GM06990 (cell line): Measurements from ENCODE around the gene CNN1.
"Not testable (repeated sequence)": the region's sequence is repeated elsewhere in the genome, so short reads cannot be mapped to it uniquely, and the experiment has no call there.

Source experiments
- DNase-seq: peaks from one replicate; pipeline ENCODE4 v3.0.0-alpha.2; 2011; ENCODE audit not compliant: insufficient read length; ENCODE audit errors: extremely low read depth
- H3K27me3 ChIP-seq: replicated peaks from 2 replicates; pipeline ENCODE4 v1.6.0; 2011; ENCODE audit warnings: low read length; ENCODE audit not compliant: control insufficient read depth, insufficient read depth
- H3K36me3 ChIP-seq: 2 replicates; pipeline ENCODE4 v1.5.1; 2011; ENCODE audit warnings: low read length; ENCODE audit not compliant: control insufficient read depth, insufficient read depth
- H3K4me3 ChIP-seq: replicated peaks from 2 replicates; pipeline ENCODE4 v1.5.1; 2011; ENCODE audit warnings: low read depth, mild to moderate bottlenecking, control low read depth, low read length
- CTCF ChIP-seq: IDR thresholded peaks from 2 replicates; pipeline ENCODE4 v1.5.1; 2011; ENCODE audit warnings: low read length, control low read depth, mild to moderate bottlenecking, inconsistent platforms; ENCODE audit not compliant: insufficient read depth, poor library complexity, severe bottlenecking

CNN1 gene

GRCh38 chr19:11563532-11563931 lies 24.9 kb downstream of the CNN1 start:
- Histone ChIP-seq H3K36me3 (no peaks in the 10 kb centered on the region), H3K27me3 (no peaks in the 10 kb centered on the region), H3K4me3 (no peak overlapping the region)
- TF ChIP-seq CTCF = no peak
- DNase-seq = no peak

- not testable (repeated sequence) for H3K27me3 ChIP-seq, H3K36me3 ChIP-seq, H3K4me3 ChIP-seq, DNase-seq
Observed at GRCh38 chr19:11564082-11564807, 25.6 kb downstream of the CNN1 start.

- H3K36me3 ChIP-seq, H3K4me3 ChIP-seq, DNase-seq, H3K27me3 ChIP-seq: not testable (repeated sequence)
Observed at GRCh38 chr19:11565649-11565980, 27.0 kb downstream of the CNN1 start.

GRCh38 chr19:11566164-11566563 lies 27.5 kb downstream of the CNN1 start:
- no peak overlapping the region for H3K4me3 ChIP-seq
- DNase-seq = no peak

GRCh38 chr19:11570039-11570462 lies 31.4 kb downstream of the CNN1 start:
- no peaks in the 10 kb centered on the region for H3K27me3 ChIP-seq
- DNase-seq = no peak
- TF ChIP-seq CTCF = no peak
- H3K36me3 ChIP-seq = no peaks in the 10 kb centered on the region
- H3K4me3 ChIP-seq = no peak overlapping the region

More at GRCh38 chr19:11566164-11566563, 27.5 kb downstream of the CNN1 start:
- TF ChIP-seq CTCF = no peak
- Histone ChIP-seq H3K36me3 (no peaks in the 10 kb centered on the region), H3K27me3 (no peaks in the 10 kb centered on the region)

- DNase-seq, H3K36me3 ChIP-seq, H3K27me3 ChIP-seq, H3K4me3 ChIP-seq: not testable (repeated sequence)
Observed at GRCh38 chr19:11573354-11573753, 34.7 kb downstream of the CNN1 start.

- H3K4me3 ChIP-seq, H3K27me3 ChIP-seq, H3K36me3 ChIP-seq, DNase-seq: not testable (repeated sequence)
Observed at GRCh38 chr19:11573763-11574162, 35.1 kb downstream of the CNN1 start.

GRCh38 chr19:11574689-11575088 lies 36.0 kb downstream of the CNN1 start:
- no peaks in the 10 kb centered on the region for H3K27me3 ChIP-seq
- no peaks in the 10 kb centered on the region for H3K36me3 ChIP-seq
- DNase-seq = no peak
- no peak overlapping the region for H3K4me3 ChIP-seq
- no peak for TF ChIP-seq CTCF
